ENCODE results near the gene DDAH1. TPM values are rescaled to one million over a fixed set of nuclear protein-coding genes. Genes with fewer than 3 reads are reported as not detected.

DDAH1 gene
- total and polyA plus RNA-seq, 2 of the 4 experiments (the other 2 are of a cell fraction): 78.0 to 94.5 TPM

DNA sequence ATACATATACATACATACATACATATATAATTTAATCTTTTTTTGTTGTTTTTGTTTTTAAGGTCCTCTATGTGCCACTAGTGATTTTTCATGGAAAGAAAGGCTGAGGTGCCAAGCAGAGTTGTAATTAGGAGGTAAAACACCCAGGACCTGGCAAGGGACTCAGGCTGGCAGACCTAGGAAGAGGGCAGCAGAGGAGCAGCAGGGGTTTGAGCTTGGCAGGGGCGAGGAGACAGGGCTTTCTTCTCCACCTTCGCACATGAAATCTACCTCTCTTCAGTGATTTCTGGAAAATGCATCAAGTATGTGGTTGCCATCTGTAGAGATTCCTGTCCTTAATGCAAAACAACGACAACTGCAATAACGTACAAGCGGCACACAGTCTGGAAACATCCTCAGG lies 31.9 kb downstream of the DDAH1 start:
- Histone ChIP-seq H3K4me1 (ENCODE audit: control insufficient read depth, insufficient read depth, low read length) (peaks cover 2% of the 10 kb centered on the region; the same call in 1 of the 2 replicates), H2BK20ac (ENCODE audit: low read depth, low read length) (no peak overlapping the region), H4K91ac (ENCODE audit: insufficient read depth, low read depth, low read length) (no peak overlapping the region), H3K14ac (replicated peaks; ENCODE audit: low read depth, low read length) (peak overlapping the region; percentile 14; the same call in 1 of the 2 replicates), H3K9ac (ENCODE audit: low read depth, low read length) (no peak overlapping the region), H3K27ac (ENCODE audit: insufficient read depth, low read length) (no peak overlapping the region), H4K5ac (ENCODE audit: low read depth, low read length) (peak overlapping the region; percentile 29; the same call in 1 of the 2 replicates), H3K4ac (ENCODE audit: low read depth, low read length) (no peak overlapping the region), H2BK5ac (ENCODE audit: low read depth, low read length, poor library complexity, severe bottlenecking) (peak overlapping the region; percentile 18), H3K4me3 (ENCODE audit: insufficient read depth, low read depth, low read length) (no peak overlapping the region), H4K8ac (ENCODE audit: low read depth in 2 of 2, low read length in 2 of 2) (no peak overlapping the region), H3K23ac (ENCODE audit: low read depth, low read length) (no peak overlapping the region), H2AK5ac (ENCODE audit: low read depth, low read length) (no peak overlapping the region), H4K20me1 (ENCODE audit: insufficient read depth, low read length) (peaks cover 5% of the 10 kb centered on the region; the same call in 1 of the 2 replicates), H3K36me3 (ENCODE audit: control insufficient read depth, insufficient read depth, low read length) (peaks cover 2% of the 10 kb centered on the region; the same call in 1 of the 2 replicates), H2BK15ac (ENCODE audit: low read depth, low read length) (no peak overlapping the region), H3K4me2 (ENCODE audit: low read depth, low read length) (no peak overlapping the region), H3K79me1 (ENCODE audit: low read depth in 1 of 2, low read length in 2 of 2) (peaks cover 43 to 65% of the 10 kb centered on the region in 2 experiments), H3K27me3 (ENCODE audit: control insufficient read depth, insufficient read depth, low read length) (no peaks in the 10 kb centered on the region), H3K9me3 (ENCODE audit: control insufficient read depth, insufficient read depth, low read length) (no peaks in the 10 kb centered on the region), H2AK9ac (replicated peaks; ENCODE audit: low read depth, low read length, poor library complexity) (peak overlapping the region; percentile 28), H3K56ac (ENCODE audit: extremely low read depth, insufficient read depth, low read length) (no peak overlapping the region), H3K9me1 (ENCODE audit: insufficient read depth, low read length) (peaks cover 10% of the 10 kb centered on the region), H2AFZ (replicated peaks; ENCODE audit: low read length, poor library complexity) (no peak overlapping the region), H2BK120ac (ENCODE audit: low read depth, low read length) (no peak overlapping the region), H3K18ac (ENCODE audit: low read depth, low read length) (no peak overlapping the region)
- CTCF ChIA-PET: no interaction called here
- no CpG with 5 or more reads among the region's 5 CpGs for WGBS, 2 experiments (ENCODE audit: extremely low coverage in 2 of 2, insufficient read length in 1 of 2)
- ATAC-seq (ENCODE audit: low read depth) (no peak), DNase-seq (no peak)
- dilution Hi-C loops (cut with HindIII; ENCODE audit: low sequenced_read_pairs, unreplicated experiment) (no loop called here), intact Hi-C loops (cut with micrococcal nuclease) (no loop called here), in situ Hi-C loops (cut with MboI; ENCODE audit: low sequenced_read_pairs) (no loop called here)
- POLR2A ChIA-PET (ENCODE audit: unreplicated experiment): no interaction called here
- BruUV-seq (replicated peaks): no TSS peak
- TF ChIP-seq MAFK (IDR thresholded peaks at IDR 0.05; ENCODE audit: low read depth, low read length) (no peak), RAD21 (IDR thresholded peaks at IDR 0.05; ENCODE audit: low read length) (no peak), SMC3 (IDR thresholded peaks at IDR 0.05; ENCODE audit: low read depth, low read length) (no peak), RFX5 (IDR thresholded peaks at IDR 0.05; ENCODE audit: low read depth, low read length) (no peak), RCOR1 (IDR thresholded peaks at IDR 0.05; ENCODE audit: insufficient replicate concordance, low read length) (no peak), CHD1 (IDR thresholded peaks at IDR 0.05; ENCODE audit: low read depth, low read length) (no peak)
